NCI-H2029 treated with DMSO at 0.1 percent for 48 hours (cell line): ENCODE data around the gene COL23A1.

Experiments used
- DNase-seq: peaks from one replicate; lab custom pipeline; 2025; lab: John Stamatoyannopoulos, UW

Gene COL23A1

GRCh38 chr5:178475422-178475821, 114.8 kb downstream of the COL23A1 start:
- DNase-seq = no peak

DNA sequence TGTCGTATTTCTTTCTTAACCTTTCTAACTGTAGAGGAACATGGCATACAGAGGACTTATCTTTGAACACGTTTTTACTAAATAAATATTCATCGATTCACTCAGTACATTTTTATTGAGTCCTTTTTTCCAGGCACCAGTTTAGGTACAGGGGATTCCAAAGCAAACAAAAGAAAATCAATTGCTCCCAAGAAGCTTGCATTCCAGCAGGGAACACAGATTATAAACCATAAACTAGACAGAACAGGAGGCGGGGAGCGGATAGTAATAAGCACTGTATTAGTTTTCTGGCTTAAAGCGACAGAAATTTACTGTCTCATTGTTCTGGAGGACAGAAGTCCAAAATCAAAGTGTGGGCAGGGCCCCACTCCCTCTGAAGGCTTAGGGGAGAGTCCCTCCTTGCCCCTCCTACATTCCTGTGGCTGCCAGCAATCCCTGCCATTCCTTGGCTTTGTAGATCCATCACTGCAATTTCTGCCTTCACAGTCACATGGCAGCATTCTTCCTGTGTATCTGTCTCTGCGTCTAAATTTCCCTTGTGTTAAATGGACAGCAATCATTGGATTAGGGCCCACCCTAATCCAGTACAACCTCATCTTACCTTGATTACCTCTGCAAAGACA, 115.5 kb downstream of the COL23A1 start:
- DNase-seq = no peak

- DNase-seq = no peak
Observed at GRCh38 chr5:178473854-178474253, 116.3 kb downstream of the COL23A1 start.

- no peak for DNase-seq
Observed at GRCh38 chr5:178472138-178472537, 118.1 kb downstream of the COL23A1 start.

GRCh38 chr5:178471711-178472110, 118.5 kb downstream of the COL23A1 start:
- DNase-seq = no peak

DNA sequence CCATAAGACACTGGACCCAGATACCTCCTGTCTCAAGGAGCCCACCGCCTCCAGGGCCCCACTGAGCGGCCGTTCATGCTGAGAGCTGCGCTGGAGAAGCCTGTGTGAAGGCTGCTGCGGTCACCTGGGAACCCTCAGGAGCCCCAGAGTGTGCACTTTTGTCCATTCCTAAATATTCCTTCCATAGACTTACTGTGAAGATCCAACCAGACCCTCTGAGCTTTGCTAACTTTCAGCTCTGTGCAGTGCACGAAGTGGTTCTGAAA, 119.5 kb downstream of the COL23A1 start:
- DNase-seq = no peak

- no peak for DNase-seq
Observed at GRCh38 chr5:178469975-178470759, 120.0 kb downstream of the COL23A1 start.

DNA sequence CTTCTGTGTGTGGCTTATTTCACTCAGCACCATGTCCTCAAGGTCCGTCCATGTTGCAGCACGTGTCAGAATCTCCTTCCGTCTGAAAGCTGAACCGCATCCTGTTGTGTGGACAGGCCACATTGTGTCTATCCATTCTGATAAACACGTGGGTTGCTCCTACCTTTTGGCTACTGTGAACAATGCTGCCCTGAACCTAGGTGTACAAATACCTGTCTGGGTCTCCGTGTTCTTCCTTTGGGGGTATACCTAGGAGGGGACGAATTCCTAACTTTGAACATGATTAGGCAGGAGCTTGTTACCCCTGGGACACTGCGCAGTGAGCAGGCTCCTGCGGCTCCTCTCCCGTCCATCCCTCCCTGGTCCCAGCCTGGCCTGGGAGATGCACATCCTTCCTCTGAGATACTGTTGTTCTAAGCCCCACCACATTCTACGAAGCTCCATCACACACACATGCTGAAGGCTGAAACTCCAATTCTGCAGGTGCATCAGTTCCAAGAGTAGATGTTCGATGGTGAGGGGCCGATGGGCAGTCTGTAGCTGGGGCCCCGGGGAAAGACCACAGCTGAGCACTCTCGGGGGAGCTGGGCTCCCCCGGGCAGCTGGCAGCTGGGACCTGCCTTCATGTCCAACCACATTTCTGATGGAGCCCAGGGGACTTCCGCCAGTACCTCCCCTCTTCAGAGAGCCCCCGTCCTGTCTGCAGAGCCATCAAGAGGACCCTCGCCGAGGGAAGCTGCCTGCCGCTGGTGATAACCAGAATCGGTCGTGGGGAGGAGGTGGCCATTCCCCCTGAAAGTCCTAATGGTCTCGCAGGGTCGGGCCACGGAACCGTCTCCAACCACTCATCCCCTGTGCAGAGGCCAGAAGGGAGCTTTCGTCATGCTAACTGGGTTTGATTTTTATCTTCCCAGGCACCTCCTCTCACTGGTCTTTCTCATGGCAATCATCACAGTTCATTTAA, 120.9 kb downstream of the COL23A1 start:
- no peak for DNase-seq

DNA sequence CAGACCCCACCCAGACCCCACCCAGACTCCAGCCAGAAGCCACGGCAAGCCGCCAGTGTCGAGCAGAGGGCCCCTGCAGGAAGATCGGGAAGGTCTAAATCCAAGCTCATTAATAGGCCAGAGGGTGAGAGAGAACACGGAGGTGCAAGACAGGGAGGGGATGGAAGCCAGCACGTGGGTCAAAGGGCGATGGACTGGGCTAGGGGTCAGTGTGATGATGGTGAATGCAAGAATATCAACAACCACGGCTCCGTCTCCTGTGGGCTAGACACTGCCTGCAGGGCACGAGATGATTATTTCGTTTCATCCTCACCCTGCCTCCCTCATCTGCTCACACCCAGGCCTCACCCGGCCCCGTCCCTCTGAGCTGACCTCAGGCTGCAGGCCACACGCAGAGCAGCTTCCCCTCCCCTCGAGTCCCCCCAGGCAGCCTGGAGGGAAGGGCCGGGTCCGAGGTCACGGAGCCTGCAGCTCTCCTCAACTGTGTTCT, 122.0 kb downstream of the COL23A1 start:
- DNase-seq = no peak

GRCh38 chr5:178467568-178468195, 122.5 kb downstream of the COL23A1 start:
- DNase-seq = no peak

- DNase-seq = no peak
Observed at GRCh38 chr5:178467205-178467567, 123.0 kb downstream of the COL23A1 start.

DNA sequence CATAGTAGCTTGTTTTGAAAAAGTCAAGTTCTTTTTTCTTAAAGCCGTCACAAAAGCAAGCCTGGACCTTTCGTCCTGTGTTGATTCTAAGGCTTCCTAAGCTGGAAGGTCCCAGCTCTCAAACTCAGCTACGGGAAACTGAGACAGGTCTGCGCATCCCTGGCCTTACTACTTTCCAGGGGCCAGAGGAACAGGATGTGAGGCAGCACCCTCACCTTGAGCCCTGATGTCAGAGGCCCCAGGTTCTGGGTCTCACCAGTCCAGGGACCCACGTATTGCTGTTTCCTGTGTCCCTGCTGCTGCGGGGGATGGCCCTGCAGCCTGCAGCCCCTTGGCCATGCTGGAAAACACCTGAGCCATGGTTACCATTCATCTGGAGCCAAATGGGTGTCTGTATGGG, 123.9 kb downstream of the COL23A1 start:
- no peak for DNase-seq

- no peak for DNase-seq
Observed at GRCh38 chr5:178465861-178466288, 124.3 kb downstream of the COL23A1 start.

DNA sequence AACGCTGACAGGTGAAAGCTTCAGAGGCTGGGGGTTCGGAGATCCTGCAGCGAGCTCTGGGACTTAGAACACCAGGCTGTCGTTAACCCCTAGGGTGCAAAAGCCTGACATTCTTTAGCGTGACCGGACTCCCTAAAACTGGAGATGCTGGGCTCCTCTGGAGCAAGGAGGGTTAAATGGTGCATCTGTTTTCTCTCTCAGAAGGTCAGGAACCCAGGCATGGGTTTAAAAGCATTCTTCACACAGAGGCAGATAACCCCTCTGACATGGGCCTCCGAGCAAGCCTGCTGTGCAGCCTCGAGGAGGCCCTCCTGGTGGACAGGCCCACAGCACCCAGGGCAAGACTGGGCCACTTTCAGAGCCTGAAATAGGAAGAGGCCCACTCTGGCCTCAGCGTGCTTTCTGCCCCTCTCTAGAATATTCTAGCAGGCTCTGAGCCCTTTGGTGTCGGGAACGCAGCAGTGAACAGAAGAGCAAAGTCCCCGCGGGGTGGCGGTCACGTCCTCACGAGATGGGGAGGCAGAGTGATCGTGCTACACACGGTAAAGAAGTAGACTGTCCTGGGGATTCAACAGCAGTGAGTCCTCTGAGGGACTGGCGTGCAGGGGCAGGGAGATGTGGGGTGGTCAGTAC, 124.8 kb downstream of the COL23A1 start:
- no peak for DNase-seq

DNA sequence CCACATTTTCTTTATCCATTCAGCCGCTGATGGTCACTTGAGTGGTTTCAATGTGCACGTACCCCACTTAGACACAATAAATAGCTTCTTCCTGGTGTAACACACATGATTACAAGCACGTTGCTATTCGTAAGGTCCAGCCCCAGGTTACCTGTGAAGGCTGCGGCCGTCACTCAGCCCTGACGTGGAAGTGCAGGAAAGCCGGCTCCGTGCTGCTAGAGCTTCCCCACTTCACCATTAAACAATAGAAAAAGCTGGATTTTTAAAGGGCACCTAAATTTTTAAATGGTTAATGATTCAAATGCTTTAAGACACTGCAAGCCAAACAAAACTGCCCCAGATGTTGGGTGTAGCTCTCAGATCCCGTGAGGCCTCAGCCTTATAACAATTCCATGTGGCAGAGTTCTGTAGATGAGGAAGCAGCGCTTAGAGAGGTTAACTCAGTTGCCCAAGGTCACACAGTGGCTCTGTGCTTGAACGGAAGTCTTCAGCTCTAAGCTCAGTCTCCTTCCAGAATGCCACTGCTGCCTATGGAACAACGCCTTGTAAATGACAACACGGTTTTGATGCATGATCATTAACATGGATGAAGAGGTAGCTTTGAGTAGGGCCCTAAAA, 125.7 kb downstream of the COL23A1 start:
- DNase-seq = no peak

- DNase-seq = no peak
Observed at GRCh38 chr5:178463321-178464155, 126.7 kb downstream of the COL23A1 start.

DNA sequence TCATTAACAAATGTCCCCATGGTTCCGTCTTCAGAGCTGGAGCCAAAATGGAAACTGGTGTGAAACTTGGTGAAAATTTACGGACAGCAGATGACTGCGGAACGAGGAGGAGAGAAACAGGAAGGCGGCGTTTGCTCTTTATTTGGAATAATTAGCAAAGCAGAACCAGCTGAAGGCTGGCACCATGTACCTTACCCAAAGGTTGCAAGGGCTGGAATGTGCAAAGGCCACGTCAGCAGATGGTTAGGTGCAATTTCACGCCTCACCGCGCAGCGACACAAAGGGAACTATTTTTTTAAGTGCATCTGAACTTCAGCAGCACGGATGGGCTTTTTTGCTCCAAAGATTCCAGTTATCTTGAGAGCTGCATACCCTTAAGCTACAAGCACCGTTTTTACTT, 127.4 kb downstream of the COL23A1 start:
- DNase-seq = no peak

GRCh38 chr5:178462076-178462475, 128.1 kb downstream of the COL23A1 start:
- DNase-seq = no peak

GRCh38 chr5:178461004-178461730, 129.0 kb downstream of the COL23A1 start:
- DNase-seq = no peak

DNA sequence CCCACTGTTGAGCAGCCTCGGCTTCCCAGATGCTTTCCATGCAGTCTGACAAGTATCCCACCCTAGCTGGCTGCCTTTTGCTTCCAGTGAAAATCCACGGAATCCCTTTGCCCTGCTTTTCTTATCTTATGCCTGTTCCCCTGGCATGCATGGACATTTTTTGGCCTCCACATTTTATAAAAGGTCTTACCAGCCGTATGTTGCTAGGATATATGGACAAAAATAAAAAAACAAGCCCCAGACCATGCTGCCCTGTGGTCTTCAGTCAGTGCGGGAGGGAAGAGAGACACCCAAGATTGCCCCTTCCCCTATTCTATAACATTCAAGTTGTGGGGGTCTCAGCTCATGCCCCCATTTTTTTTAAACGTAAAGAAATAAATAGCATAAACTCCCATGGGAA, 129.6 kb downstream of the COL23A1 start:
- DNase-seq = no peak
